AG08396 (cell line): ENCODE measurements around the gene MUC3A.

Experiments
- DNase-seq: peaks from one replicate; pipeline ENCODE4 v3.0.0; 2012; ENCODE audit warnings: low spot score, mixed read lengths

MUC3A gene

GRCh38 chr7:100946111-100946510, 3.2 kb upstream of the MUC3A start:
- no peak for DNase-seq

DNA sequence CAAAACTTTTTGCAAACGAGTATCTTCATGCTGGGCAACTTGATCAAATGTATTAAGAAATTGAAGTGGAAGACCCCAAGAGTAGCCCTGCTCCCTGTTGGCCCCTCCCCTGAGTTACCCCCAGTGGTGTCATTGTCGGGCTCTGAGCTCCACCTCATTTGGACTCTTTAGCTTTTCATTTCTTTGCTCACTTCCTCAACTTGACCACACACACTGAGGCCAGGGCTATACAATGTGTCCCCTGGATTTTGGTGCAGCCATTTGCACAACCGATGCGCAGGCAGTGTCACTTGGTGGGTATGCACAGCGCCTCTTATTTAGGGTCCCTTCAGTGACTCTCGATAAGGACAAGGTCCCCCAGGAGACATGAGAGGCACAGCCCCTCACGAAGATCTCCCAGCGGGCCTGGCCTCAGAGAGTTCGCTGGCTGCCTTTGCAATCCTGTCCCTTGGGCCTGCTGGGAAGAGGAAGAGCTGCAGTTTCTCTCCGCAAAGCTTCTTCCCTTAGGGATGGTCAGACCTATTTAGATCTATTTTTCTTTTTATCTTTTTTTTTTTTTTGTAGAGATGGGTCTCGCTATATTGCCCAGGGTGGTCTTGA, 2.5 kb upstream of the MUC3A start:
- DNase-seq, result no peak

DNA sequence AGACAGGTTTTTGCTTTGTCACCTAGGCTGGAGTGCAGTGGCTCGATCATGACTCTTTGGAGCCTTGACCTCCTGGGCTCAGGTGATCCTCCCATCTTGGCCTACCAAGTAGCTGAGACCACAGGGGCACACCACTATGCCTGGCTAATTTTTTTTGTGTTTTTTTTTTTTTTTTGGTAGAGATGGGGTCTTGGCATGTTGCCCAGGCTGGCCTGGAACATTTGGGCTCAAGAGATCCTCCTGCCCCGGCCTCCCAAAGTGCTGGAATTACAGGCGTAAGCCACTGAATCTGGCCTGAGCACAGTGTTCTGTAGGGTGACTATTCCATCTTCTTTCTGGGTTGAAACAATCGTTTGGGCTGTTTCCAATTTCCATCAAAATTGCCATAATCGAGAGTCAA, 1.5 kb upstream of the MUC3A start:
- DNase-seq, result no peak

GRCh38 chr7:100949933-100950443, 654 bp downstream of the MUC3A start:
- DNase-seq, result no peak

DNA sequence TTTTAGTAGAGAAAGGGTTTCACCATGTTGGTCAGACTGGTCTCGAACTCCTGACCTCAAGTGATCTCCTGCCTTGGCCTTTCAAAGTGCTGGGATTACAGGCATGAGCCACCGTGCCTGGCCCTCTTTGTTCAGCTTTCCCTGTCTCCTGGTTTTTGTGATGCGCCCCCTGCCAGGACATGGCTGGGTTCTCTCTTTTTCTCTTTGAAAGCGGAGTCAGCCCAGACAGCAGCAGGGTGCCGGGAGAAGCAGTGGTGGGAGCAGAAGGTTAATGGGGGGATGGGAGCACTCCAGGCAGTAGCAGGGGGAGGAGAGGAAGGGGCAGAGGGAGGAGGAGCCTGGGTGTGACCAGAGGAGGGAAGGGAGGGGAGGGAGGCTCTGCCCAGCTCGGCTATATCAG, 1.8 kb downstream of the MUC3A start:
- no peak for DNase-seq

- no peak for DNase-seq
Observed at GRCh38 chr7:100951888-100952560, 2.7 kb downstream of the MUC3A start.

- DNase-seq, result no peak
Observed at GRCh38 chr7:100952641-100953040, 3.3 kb downstream of the MUC3A start.

- DNase-seq, result no peak
Observed at GRCh38 chr7:100957832-100958421, 8.6 kb downstream of the MUC3A start.

DNA sequence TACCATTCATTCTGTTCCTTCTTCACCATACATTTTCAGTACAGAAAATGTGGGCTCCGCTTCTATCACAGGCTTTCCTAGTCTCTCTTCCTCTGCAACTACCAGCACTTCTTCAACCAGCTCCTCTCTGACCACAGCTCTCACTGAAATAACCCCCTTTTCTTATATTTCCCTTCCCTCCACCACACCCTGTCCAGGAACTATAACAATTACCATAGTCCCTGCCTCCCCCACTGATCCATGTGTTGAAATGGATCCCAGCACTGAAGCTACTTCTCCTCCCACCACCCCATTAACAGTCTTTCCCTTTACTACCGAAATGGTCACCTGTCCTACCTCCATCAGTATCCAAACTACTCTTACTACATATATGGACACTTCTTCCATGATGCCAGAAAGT, 10.6 kb downstream of the MUC3A start:
- no peak for DNase-seq

DNA sequence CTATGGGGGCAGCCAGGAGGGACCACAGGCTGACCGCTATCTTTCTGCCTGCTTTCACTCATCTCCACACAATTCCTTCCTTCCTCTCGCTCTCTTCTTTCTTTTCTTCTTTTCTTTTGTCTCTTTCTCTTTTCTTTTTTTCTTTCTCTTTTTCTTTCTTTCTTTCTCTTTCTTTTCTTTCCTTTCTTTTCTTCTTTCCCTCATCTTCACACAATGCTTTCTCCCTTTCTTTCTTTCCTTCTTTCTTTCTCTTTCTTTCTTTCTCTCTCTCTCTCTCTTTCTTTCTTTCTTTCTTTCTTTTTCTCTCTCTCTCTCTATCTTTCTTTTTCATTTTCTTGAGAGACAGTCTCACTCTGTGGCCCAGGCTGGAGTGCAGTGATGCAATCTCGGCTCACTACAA, 13.2 kb downstream of the MUC3A start:
- DNase-seq, result no peak

- DNase-seq, result no peak
Observed at GRCh38 chr7:100963386-100963785, 14.1 kb downstream of the MUC3A start.

DNA sequence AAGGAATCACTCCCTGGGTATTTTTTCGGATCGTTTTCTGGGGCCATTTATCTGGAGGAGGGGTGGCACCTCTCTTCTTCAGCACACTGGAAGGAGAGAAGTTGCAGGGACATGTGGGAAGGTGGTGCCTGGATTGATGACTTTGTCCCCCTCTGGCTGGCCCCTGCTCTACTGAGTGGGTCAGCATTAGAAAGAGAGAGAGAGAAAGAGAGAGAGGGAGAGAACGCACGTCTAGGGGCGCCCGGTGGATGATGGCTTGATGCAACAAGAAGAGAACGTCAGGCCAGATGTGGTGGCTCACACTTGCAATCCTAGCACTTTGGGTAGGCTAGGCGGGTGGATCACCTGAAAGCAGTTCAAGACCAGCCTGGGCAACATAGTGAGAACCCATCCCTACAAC, 14.5 kb downstream of the MUC3A start:
- no peak for DNase-seq

GRCh38 chr7:100964630-100965029, 15.3 kb downstream of the MUC3A start:
- no peak for DNase-seq

DNA sequence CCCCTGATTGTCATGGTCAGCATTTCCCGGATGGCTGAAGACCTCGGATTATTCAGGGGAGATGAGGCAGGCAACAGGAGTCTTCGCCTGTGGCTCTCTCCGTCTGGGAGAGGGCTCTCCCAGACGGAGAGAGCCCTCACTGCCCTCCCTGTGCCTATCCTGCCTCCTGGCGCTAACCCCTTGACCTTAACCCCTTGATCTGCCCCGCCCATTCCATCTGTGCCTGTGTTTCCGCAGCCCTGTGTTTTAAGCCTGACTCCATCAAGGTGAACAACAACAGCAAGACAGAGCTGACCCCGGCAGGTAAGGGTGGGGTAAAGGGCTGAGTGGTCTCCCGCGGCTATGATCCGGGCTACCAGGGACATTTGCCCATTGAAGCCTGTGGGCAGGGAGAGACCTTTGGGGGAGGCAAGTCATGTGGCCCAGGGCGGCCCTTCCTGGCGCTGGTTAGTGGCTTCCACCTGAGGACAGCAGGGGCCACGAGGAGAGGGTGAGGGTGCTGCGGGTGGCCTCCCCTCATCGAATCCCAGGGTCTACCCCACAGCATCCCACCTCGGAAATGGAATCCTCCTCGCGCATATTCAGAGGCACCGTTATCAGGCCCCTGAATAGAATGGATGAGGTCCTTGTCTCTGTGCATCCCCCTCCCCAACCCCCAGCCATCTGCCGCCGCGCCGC, 15.8 kb downstream of the MUC3A start:
- DNase-seq, result no peak

- DNase-seq, result peak; percentile 95
Observed at GRCh38 chr7:100965723-100966541, 16.6 kb downstream of the MUC3A start.

GRCh38 chr7:100966542-100967291, 17.4 kb downstream of the MUC3A start:
- no peak for DNase-seq

DNA sequence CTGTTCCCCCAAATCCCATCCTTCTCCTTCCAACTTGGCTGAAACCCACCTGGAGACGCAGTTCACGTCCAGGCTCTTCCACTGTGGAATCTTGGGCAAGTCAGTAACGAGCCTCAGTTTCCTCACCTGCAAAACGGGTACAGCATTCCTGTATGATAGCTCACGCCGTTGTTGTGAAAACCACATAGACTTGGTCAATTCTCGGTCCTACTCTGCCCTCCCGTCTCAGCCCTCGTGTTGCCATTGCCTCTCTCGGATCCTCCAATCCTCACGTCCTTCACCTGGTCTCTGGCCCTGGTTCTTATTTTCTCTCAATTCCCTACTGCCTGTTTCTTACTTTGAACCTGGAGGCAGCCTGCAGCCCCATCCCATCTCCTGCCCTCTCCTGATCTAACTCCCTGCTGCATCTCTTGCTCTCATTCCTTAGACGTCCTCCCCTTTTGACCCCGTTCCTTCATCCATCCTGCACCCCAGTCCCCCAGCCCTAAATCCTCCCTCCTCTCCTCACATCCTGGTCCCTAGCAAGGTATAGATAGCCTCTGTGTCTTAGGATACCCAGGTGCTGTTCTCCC, 18.0 kb downstream of the MUC3A start:
- DNase-seq, result no peak

DNA sequence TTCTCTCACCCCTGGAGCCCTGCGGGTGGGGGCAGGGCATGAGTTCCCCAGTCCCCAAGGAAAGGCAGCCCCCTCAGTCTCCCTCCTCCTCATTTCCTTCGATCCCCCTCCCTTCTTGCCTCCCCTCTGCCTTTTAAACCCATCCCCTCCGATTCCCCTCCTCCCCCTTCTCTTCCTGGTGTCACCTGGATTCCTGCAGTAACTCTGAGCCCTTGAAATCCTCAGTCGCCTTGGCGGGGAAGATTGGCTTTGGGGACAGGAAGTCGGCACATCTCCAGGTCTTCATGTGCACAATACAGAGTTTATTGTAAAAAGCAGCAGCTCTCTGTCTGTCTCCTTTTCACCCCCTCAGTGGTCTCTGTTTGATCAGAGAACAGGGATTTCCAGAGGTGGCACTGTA, 18.7 kb downstream of the MUC3A start:
- DNase-seq, result no peak

- DNase-seq, result no peak
Observed at GRCh38 chr7:100968650-100969049, 19.3 kb downstream of the MUC3A start.

DNA sequence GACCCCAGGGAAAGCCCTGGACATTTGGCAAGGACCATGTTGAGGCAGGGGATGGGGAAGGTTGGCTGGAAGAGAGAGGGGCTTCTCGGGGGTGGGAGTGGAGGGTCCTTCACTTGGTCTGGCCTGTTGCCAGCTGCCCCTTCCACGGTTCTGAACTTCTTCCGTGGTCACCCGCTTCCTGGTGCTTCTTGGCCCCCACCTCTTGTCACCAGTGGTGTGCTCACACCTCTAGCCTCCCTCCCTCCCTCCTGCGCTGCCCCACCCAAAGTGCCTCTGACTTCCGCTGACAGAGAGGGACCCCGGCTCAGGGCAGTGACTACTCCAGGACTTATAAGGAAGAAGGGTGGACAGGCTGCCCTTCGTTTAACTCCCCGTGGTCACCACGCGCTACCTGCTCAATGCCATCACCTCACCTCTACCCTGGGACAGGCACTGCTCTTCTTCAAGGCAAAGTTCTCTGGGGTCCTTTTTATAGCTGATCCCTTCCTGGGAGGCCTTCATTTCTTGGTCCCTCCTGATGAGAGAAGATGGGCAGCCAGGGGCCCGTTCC, 19.8 kb downstream of the MUC3A start, which contains the start of gene MUC12:
Gene MUC12 (plus strand): TSS at position 500 of the 550 bp plus-strand sequence. CDS start 58 bp downstream, outside the sequence.
- no peak for DNase-seq
